Activated B cell treated with CpG ODN at 0.5 μM for 24 hours (primary cell): ENCODE data around the gene DBI. TPM values are rescaled to one million over a fixed set of nuclear protein-coding genes. Genes with fewer than 3 reads are reported as not detected.

ENCODE experiments used
- ATAC-seq: fragments of 200-7000 bp; cut with Tn5 transposase; one replicate; pipeline ENCODE4 v1.10.0; 2021; ENCODE audit warnings: low read depth, mild to moderate bottlenecking, moderate library complexity
- CTCF ChIA-PET: fragments of 350-600 bp; sonication (Branson Sonifier 250); formaldehyde crosslinking; loops from one replicate; lab custom pipeline; 2021; ENCODE audit warnings: antibody characterized with exemption; lab: Charles Lee
- POLR2A ChIA-PET: fragments of 350-600 bp; sonication (Branson Sonifier 250); formaldehyde crosslinking; loops from one replicate; lab custom pipeline; 2021; ENCODE audit warnings: antibody characterized with exemption; lab: Charles Lee
- DNase-seq: peaks from one replicate; pipeline ENCODE4 v3.0.0; 2022
- H3K27ac Mint-ChIP-seq: one replicate; pipeline ENCODE4 v1.8.0; 2020; ENCODE audit warnings: mixed read lengths
- H3K27me3 Mint-ChIP-seq: one replicate; pipeline ENCODE4 v1.8.0; 2021; ENCODE audit warnings: mixed read lengths
- H3K36me3 Mint-ChIP-seq: one replicate; pipeline ENCODE4 v1.8.0; 2021; ENCODE audit warnings: low read depth, mixed read lengths
- H3K4me1 Mint-ChIP-seq: one replicate; pipeline ENCODE4 v1.8.0; 2021; ENCODE audit warnings: mixed read lengths
- H3K4me3 Mint-ChIP-seq: one replicate; pipeline ENCODE4 v1.8.0; 2020; ENCODE audit warnings: mild to moderate bottlenecking, mixed read lengths
- H3K9me3 Mint-ChIP-seq: one replicate; pipeline ENCODE4 v1.8.0; 2020; ENCODE audit warnings: mixed read lengths
- CTCF ChIP-seq: fragments of 200-600 bp; IDR thresholded peaks from one replicate; pipeline ENCODE4 v1.8.0; 2022; ENCODE audit warnings: antibody characterized with exemption, mild to moderate bottlenecking
- intact Hi-C: fragments of 100-400 bp; cut with micrococcal nuclease; formaldehyde crosslinking; loops from one replicate; pipeline ENCODE4 v1.15.1; 2024
- total RNA-seq: library from RNA; stranded (reverse); gene quantifications from 2 replicates; pipeline ENCODE4 v1.2.3, GENCODE V29; 2022

Gene DBI
- total RNA-seq, 1 donor from 2014 or later, result 112 TPM

GRCh38 chr2:119326938-119327337, 39.8 kb upstream of the DBI start:
- no peak for TF ChIP-seq CTCF
- H3K4me1 Mint-ChIP-seq, result no peaks in the 10 kb centered on the region
- POLR2A ChIA-PET, result interaction anchor here (0.7 kb wide), 1 partner anchor 304 kb away, joined by 4 read pairs; no protein-coding TSS in a partner anchor
- DNase-seq (no peak), ATAC-seq (no peak)
- H3K9me3 Mint-ChIP-seq, result no peaks in the 10 kb centered on the region
- CTCF ChIA-PET, result no interaction called here
- no peak overlapping the region for H3K4me3 Mint-ChIP-seq
- H3K27ac Mint-ChIP-seq, result no peak overlapping the region
- H3K36me3 Mint-ChIP-seq, result no peaks in the 10 kb centered on the region
- no peaks in the 10 kb centered on the region for H3K27me3 Mint-ChIP-seq
- intact Hi-C loops, result no loop called here

- no peak for TF ChIP-seq CTCF
- CTCF ChIA-PET, result no interaction called here
- DNase-seq (no peak), ATAC-seq (no peak)
- Mint-ChIP-seq H3K27me3 (no peaks in the 10 kb centered on the region), H3K27ac (no peak overlapping the region), H3K9me3 (no peaks in the 10 kb centered on the region), H3K4me3 (no peak overlapping the region), H3K4me1 (no peaks in the 10 kb centered on the region), H3K36me3 (no peaks in the 10 kb centered on the region)
- intact Hi-C loops, result no loop called here
- POLR2A ChIA-PET, result interaction anchor here (0.7 kb wide), 1 partner anchor 305 kb away, joined by 4 read pairs; no protein-coding TSS in a partner anchor
Observed at GRCh38 chr2:119327431-119327830, 39.3 kb upstream of the DBI start.

- Mint-ChIP-seq H3K4me1 (peaks cover 7% of the 10 kb centered on the region), H3K27me3 (no peaks in the 10 kb centered on the region), H3K27ac (no peak overlapping the region), H3K9me3 (no peaks in the 10 kb centered on the region), H3K4me3 (no peak overlapping the region), H3K36me3 (peaks cover 1% of the 10 kb centered on the region)
- no peak for ATAC-seq
- TF ChIP-seq CTCF, result no peak
- no peak for DNase-seq
- POLR2A ChIA-PET, result no interaction called here
- CTCF ChIA-PET, result no interaction called here
- intact Hi-C loops, result no loop called here
Observed at GRCh38 chr2:119332953-119333352, 33.8 kb upstream of the DBI start.

GRCh38 chr2:119333360-119333759, 33.4 kb upstream of the DBI start:
- DNase-seq (no peak), ATAC-seq (no peak)
- no peak for TF ChIP-seq CTCF
- intact Hi-C loops, result no loop called here
- CTCF ChIA-PET, result no interaction called here
- POLR2A ChIA-PET, result no interaction called here
- H3K4me3 Mint-ChIP-seq, result no peak overlapping the region
- no peaks in the 10 kb centered on the region for H3K9me3 Mint-ChIP-seq
- H3K4me1 Mint-ChIP-seq, result peaks cover 11% of the 10 kb centered on the region
- no peak overlapping the region for H3K27ac Mint-ChIP-seq
- no peaks in the 10 kb centered on the region for H3K27me3 Mint-ChIP-seq
- H3K36me3 Mint-ChIP-seq, result peaks cover 1% of the 10 kb centered on the region

GRCh38 chr2:119333833-119334232, 32.9 kb upstream of the DBI start:
- Mint-ChIP-seq H3K9me3 (no peaks in the 10 kb centered on the region), H3K36me3 (peaks cover 1% of the 10 kb centered on the region)

More at GRCh38 chr2:119333833-119334232, 32.9 kb upstream of the DBI start:
- Mint-ChIP-seq H3K27me3 (no peaks in the 10 kb centered on the region), H3K4me1 (peaks cover 16% of the 10 kb centered on the region), H3K27ac (no peak overlapping the region), H3K4me3 (no peak overlapping the region)
- CTCF ChIA-PET, result no interaction called here
- POLR2A ChIA-PET, result no interaction called here
- no peak for DNase-seq
- no peak for ATAC-seq
- intact Hi-C loops, result no loop called here
- no peak for TF ChIP-seq CTCF
